Measurements from ENCODE around the gene APELA.
"Not testable (repeated sequence)": the region's sequence is repeated elsewhere in the genome, so short reads cannot be mapped to it uniquely, and the experiment has no call there.

APELA gene

DNA sequence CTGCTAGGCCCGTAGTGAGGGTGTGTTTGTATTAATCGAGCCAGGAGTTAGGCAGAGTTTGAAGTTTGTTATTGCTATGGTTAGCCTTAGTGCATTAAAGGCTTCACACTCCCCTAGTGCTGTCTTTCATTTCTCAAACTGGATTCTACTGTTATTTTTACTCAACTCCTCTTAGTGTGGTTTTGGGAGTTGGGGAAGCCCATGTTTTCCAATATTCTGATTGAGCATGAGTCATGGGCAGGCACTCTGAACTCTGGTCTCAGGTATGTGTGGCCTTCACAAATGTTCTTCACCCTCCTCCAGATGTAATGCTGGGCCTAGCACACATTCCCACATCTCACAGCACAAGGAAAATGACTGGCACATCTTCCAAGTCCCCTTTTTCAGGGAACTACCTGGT lies 50.1 kb downstream of the APELA start:
- not testable (repeated sequence) for DNase-seq

DNA sequence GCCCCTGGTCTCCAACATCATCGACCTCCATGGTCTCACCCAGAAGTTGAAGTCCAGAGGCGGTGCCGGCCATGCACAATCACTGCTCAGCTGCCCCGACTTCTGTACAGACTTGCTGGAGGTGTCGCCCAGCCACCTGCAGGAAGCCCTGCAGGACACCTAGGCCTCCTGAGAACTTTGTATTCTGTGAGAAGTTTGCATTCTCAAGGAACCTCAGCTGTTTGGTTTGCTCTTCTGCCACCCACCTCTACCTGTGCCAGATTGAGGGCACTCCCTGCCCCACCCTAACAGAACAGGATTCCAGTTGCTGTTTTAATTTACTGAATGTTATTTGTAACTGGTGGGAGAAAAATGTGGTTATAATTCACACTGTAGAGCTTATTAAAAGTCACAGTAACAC lies 53.7 kb downstream of the APELA start:
- no peak for DNase-seq

DNA sequence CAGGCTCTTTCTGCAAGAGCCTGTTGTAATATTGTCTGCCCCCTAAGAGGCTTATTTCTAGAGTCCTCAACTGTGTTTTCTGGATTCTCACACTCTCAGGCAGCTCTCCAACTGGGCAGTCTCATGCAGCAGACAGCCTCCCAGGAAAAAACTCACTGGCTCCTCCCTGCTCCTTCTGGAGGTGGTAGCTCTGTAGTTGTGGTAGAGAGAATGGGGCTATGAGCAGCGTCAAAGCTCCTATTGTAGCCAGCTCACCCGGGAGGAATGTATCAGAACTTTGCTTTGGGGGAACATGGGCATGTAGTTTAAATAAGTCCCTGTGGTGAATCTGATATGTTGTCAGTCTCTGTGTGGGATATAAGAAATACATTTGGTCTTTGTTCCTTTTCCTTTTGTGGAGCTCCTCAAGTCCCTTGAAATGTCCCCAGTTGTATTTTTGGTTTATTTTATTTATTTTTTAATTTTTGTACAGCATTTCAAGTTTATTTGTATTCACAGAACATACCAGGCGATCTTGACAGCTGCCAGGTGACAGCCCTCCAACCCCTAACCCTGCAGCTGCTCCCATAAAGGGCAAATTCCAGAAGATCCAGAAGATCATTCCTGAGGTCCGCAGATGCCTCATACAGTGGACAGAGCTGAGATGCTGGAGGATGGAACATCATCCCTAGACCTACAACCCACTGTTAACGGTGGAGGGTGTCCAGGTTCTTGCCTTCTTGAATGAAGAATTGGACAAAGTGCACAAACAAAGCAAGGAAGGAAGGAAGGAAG lies 54.8 kb downstream of the APELA start:
- DNase-seq = no peak

DNA sequence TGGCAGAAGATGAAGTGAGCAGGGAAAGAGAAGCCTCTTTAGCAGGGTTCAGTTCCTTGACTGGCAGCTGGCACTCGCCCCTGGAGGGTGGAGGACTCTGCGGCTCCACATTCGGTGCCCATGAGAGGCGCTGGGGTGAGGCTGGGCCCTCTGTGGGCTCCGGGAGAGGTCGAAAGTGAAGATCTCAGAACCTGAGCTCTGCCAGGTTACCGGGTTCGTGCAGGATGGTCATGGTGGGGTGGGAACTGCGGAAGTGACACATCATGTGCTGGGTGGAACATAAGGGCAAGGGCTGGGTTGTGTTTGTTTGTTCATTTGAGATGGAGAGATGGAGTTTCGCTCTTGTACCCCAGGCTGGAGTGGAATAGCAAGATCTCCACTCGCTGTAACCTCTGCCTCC lies 56.3 kb downstream of the APELA start:
- no peak for DNase-seq

DNA sequence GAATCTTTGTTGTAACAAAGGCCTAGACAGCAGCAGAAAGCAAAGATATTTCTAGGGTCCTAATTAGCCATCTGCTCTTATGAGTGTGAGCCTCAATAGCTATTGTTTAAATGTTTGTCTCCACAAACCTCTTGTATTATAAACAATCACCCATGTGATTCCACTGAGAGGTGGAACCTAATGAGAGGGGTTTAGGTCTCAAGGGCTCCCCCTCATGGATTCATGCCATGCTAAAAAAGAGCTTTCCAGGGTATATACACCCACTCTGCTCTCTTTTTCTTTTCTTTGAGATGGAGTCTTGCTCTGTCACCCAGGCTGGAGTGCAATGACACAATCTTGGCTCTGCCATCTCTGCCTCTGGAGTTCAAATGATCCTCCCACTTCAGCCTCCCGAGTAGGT lies 58.4 kb downstream of the APELA start:
- no peak for DNase-seq

DNA sequence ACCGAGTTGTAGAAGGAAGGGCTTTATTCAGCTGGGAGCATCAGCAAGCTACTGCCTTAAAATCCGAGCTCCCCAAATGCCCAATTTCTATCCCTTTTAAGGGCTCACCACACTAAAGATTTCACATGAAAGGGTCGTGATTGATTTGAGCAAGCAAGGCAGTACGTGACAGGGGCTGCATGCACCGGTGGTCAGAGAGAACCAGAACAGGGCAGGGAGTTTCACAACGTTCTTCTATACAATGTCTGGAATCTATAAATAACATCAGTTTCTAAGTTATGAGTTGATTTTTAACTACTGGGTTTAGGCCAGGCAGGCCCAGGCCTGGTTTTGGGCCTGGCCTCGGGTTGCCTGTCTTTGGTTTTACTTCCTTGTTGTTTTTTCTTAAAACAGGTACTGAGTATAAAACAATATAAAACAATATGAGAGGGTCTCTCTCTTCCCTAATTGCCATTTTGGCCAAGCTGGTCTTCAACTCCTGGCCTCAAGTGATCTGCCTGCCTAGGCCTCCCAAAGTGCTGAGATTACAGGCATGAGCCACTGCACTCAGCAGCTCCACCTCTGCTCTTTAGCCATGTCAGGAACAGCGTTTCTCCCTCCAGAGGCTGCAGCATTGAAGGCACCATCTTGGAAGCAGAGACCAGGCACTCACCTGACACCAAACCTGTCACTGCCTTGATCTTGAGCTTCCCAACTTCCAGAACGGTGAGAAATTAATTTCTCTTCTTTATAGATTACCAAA lies 59.1 kb downstream of the APELA start:
- DNase-seq = not testable (repeated sequence)

DNA sequence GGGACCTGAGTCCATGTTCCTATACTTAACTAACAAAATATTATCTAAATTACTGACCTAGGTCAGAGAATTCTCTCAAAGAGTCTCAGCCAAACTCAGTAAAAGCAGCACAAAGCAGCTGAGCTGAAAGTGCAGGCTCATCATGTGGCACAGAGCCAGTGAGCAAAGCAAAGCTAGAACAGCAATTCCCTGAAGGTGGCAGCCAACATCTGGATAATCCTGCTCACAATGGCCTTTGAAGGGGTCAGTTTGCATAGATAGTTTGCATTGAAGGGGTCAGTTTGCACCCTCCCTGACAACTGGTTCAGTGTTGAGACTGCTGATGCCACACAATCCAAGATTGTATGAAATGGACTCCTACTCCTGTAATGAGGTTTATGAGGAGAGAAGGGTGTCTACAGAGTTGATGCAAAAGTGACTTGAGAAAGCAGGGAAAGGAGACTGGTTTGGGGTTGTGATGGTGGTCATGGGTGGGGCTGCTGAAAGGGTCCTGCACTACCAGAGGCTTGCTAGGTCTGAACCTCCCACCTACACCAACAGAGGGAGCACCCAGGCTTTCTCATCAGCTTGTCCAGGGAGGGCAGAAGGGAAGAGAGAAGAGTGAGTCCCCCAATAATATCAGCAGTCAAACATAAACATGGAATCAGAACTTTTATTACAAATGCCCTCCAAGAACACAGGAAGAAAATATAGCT lies 60.7 kb downstream of the APELA start:
- no peak for DNase-seq

DNA sequence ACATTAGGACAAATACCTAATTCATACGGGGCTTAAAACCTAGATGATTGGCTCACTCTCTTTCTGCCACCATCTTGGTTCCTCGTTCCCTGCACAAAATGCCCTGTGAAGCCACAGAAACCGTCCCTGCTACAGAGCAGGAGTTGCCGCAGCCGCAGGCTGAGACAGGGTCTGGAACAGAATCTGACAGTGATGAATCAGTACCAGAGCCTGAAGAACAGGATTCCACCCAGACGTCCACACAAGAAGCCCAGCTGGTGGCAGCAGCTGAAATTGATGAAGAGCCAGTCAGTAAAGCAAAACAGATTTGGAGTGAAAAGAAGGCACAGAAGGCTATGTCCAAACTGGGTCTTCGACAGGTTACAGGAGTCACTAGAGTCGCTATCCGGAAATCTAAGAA lies 66.2 kb downstream of the APELA start:
- no peak for DNase-seq

DNA sequence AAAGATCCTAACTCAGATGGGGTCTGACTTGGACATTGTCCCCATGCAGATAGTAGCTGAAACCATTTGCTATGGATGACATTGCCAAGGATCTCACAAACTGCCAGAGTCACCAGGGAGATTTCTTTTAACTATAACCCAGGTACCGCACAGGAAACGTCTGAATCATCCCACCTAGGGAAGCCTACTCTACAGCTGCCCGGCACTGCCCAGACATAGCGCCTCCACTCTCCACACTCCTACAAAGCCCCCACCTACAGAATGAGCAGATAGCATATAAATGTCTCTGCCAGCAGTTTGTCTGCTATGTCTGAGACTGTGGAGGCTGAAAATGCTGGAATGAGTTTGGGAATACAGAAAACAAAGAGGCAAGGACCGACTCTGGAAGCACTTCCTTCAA lies 68.2 kb downstream of the APELA start:
- no peak for DNase-seq

DNA sequence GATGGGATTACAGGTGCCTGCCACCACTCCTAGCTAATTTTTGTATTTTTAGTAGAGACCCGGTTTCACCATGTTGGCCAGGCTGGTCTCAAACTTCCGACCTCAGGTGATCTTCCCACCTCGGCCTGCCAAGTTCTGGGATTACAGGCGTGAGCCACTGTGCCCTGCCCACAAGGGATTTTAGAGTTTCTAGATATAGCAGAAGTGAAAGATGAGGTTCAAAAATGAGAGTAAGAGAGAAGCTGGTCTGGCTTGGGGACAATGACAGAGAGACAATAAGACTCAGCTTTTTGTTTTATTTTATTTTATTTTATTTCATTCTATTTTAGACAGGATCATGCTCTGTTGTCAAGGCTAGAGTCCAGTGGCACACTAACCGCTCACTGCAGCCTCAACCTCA lies 69.8 kb downstream of the APELA start:
- no peak for DNase-seq
